ENCODE measurements around the gene PLA2G4B.

Gene PLA2G4B

DNA sequence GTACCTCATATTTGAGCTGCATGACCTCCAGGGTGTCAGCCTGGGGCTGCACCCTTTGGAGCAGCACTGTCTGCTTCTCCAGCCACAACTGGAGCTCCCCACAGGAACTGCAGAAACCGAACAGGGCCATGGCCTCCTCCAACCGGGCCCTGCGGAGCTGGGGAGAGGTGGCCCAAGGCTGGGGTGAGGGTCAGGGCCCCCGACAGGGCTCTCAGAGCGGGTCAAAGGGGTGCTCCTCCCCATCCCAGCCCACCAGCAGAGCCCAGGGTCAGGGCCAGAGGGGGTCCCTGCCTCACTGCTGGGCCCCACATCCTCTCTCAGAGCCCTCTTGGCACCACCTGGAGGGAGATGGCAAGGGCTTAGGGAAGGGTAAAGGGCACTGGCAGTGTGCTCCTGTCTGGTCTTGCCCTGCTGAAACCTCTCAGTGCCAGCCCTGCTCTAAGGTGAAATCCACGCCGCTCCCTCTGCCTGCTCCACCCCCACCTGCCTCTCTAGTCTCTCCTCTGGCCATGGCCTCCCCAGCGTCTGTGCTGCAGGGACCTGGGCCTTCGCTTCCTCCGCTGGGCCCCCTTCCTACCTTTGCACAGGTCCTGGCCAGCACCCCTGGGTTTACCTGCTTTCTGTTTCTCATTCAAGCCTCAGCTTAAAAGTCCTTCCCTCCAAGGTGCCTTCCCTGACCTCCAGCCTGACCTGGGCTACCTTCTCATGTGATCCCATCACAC is 41.7 kb downstream of the PLA2G4B start:
- Histone ChIP-seq H3K36me3 (ENCODE audit: control insufficient read depth, insufficient read depth, low read length) (no peaks in the 10 kb centered on the region), H3K4me3 (replicated peaks; ENCODE audit: low read depth, low read length) (no peak overlapping the region), H3K27me3 (replicated peaks; ENCODE audit: control insufficient read depth, insufficient read depth, low read length) (peaks cover 7% of the 10 kb centered on the region)
- TF ChIP-seq, protein P1, sequence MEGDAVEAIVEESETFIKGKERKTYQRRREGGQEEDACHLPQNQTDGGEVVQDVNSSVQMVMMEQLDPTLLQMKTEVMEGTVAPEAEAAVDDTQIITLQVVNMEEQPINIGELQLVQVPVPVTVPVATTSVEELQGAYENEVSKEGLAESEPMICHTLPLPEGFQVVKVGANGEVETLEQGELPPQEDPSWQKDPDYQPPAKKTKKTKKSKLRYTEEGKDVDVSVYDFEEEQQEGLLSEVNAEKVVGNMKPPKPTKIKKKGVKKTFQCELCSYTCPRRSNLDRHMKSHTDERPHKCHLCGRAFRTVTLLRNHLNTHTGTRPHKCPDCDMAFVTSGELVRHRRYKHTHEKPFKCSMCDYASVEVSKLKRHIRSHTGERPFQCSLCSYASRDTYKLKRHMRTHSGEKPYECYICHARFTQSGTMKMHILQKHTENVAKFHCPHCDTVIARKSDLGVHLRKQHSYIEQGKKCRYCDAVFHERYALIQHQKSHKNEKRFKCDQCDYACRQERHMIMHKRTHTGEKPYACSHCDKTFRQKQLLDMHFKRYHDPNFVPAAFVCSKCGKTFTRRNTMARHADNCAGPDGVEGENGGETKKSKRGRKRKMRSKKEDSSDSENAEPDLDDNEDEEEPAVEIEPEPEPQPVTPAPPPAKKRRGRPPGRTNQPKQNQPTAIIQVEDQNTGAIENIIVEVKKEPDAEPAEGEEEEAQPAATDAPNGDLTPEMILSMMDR (IDR thresholded peaks at IDR 0.05; ENCODE audit: insufficient read depth, low read length, poor library complexity, severe bottlenecking): no peak
- no peak for DNase-seq (ENCODE audit: extremely low read depth, insufficient read length)

GRCh38 chr15:41881086-41881485 is 42.4 kb downstream of the PLA2G4B start:
- H3K36me3 ChIP-seq (ENCODE audit: control insufficient read depth, insufficient read depth, low read length): no peaks in the 10 kb centered on the region
- no peak for DNase-seq (ENCODE audit: extremely low read depth, insufficient read length)
- no peak overlapping the region for H3K4me3 ChIP-seq (replicated peaks; ENCODE audit: low read depth, low read length)
- H3K27me3 ChIP-seq (replicated peaks; ENCODE audit: control insufficient read depth, insufficient read depth, low read length): peaks cover 7% of the 10 kb centered on the region
- TF ChIP-seq, protein P1 (IDR thresholded peaks at IDR 0.05; ENCODE audit: insufficient read depth, low read length, poor library complexity, severe bottlenecking): no peak

GRCh38 chr15:41881550-41881919 is 42.9 kb downstream of the PLA2G4B start:
- Histone ChIP-seq H3K36me3 (ENCODE audit: control insufficient read depth, insufficient read depth, low read length) (no peaks in the 10 kb centered on the region), H3K4me3 (replicated peaks; ENCODE audit: low read depth, low read length) (no peak overlapping the region), H3K27me3 (replicated peaks; ENCODE audit: control insufficient read depth, insufficient read depth, low read length) (peaks cover 5% of the 10 kb centered on the region)
- TF ChIP-seq, protein P1 (IDR thresholded peaks at IDR 0.05; ENCODE audit: insufficient read depth, low read length, poor library complexity, severe bottlenecking): no peak
- no peak for DNase-seq (ENCODE audit: extremely low read depth, insufficient read length)

- DNase-seq (ENCODE audit: extremely low read depth, insufficient read length): no peak
- H3K27me3 ChIP-seq (replicated peaks; ENCODE audit: control insufficient read depth, insufficient read depth, low read length): peaks cover 5% of the 10 kb centered on the region
- TF ChIP-seq, protein P1 (IDR thresholded peaks at IDR 0.05; ENCODE audit: insufficient read depth, low read length, poor library complexity, severe bottlenecking): no peak
- H3K36me3 ChIP-seq (ENCODE audit: control insufficient read depth, insufficient read depth, low read length): no peaks in the 10 kb centered on the region
- no peak overlapping the region for H3K4me3 ChIP-seq (replicated peaks; ENCODE audit: low read depth, low read length)
Observed at GRCh38 chr15:41881920-41882688, 43.5 kb downstream of the PLA2G4B start.

GRCh38 chr15:41882689-41883483 is 44.2 kb downstream of the PLA2G4B start:
- TF ChIP-seq, protein P1 (IDR thresholded peaks at IDR 0.05; ENCODE audit: insufficient read depth, low read length, poor library complexity, severe bottlenecking): no peak

More at GRCh38 chr15:41882689-41883483, 44.2 kb downstream of the PLA2G4B start:
- no peak for DNase-seq (ENCODE audit: extremely low read depth, insufficient read length)
- no peak overlapping the region for H3K4me3 ChIP-seq (replicated peaks; ENCODE audit: low read depth, low read length)
- H3K27me3 ChIP-seq (replicated peaks; ENCODE audit: control insufficient read depth, insufficient read depth, low read length): peaks cover 5% of the 10 kb centered on the region
- no peaks in the 10 kb centered on the region for H3K36me3 ChIP-seq (ENCODE audit: control insufficient read depth, insufficient read depth, low read length)
